GM23248 (cell line): ENCODE results near the gene TAOK1.

Experiments used
- EZH2 ChIP-seq: fragments of 200-600 bp; sonication (generic); IDR thresholded peaks from 2 replicates; pipeline ENCODE4 v1.6.1; 2018; ENCODE audit warnings: antibody characterized with exemption, mild to moderate bottlenecking; ENCODE audit not compliant: insufficient read depth, poor library complexity, severe bottlenecking
- EZH2phosphoT487 ChIP-seq: fragments of 200-600 bp; sonication (generic); IDR thresholded peaks from 2 replicates; pipeline ENCODE4 v1.6.1; 2018; ENCODE audit warnings: antibody characterized with exemption, moderate library complexity, mild to moderate bottlenecking, low read depth; ENCODE audit not compliant: insufficient read depth

DNA sequence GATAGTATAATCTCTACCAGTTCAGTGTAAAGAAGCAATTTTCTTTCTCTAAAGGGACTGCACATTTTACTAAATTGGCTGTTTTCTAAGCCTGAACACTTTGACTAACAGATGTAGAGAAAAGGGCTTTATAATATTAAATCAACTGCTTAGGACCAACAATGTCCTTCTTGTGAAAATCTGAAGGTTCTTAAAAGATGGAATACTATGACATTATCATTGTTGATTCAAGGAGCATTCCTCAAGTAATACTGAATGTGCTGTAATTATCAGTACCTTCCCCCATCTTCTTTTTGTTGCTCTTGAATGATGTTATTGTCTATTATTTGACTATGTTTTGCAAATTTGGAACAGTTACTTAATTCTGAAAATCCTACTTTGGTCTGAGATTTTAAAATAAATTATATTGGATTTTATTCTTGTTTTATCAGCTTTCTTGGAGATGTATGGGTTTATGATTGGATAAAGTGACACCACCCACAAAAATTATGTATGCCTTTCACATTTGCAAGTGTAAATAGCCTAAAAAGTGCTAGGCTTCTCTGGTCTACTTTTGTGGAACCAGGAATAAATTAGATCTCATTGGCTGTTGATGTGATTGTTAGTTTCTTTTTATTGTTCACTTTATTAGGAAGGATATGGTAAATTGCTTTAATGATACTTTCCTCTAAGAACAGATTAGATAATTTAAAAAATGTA lies 53.0 kb downstream of the TAOK1 start:
- TF ChIP-seq EZH2phosphoT487 (no peak), EZH2 (no peak)
